ENCODE measurements around the gene ENDOV.

ENDOV gene

DNA sequence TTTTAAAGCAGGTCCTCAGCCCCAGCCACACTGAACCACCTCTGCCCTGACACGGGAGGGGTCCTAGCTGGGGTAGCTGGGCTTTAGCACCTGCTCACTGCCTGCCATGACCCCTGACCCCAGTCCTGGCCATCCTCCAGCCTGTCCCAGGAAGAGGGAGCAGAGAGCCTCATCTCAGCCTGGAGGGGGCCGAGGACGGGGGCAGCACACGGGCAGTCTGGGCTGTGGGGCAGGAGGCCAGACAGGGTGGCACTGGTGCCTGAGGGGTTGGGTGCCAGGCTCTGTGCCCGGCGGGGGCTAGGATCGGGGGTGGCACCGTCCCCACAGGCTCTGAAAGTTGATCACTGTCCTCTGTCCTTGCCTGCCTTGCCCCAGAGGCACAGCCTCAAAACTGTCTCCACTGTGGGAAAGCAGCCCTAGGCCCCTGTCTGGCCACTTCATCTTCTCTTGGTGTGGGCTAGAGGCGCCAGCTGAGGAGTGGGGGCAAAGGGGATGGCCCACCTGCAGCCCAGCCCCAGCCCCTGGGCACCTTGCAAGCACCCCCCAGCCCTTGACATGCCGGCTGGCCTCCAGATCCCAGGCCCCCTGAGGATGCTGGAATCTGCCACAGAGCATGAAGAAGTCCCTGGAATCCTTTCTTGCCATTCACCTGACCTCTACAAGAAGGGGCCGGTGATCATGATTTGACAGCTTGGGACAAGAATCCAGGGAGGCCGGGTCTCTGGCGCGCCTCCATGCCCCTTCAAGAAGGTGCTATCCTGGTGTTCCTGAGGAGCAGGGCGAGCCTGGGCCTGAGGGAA, 15.7 kb downstream of the ENDOV start:
- no peak for DNase-seq (ENCODE audit: low read depth in 1 of 2, low spot score in 1 of 2)

DNA sequence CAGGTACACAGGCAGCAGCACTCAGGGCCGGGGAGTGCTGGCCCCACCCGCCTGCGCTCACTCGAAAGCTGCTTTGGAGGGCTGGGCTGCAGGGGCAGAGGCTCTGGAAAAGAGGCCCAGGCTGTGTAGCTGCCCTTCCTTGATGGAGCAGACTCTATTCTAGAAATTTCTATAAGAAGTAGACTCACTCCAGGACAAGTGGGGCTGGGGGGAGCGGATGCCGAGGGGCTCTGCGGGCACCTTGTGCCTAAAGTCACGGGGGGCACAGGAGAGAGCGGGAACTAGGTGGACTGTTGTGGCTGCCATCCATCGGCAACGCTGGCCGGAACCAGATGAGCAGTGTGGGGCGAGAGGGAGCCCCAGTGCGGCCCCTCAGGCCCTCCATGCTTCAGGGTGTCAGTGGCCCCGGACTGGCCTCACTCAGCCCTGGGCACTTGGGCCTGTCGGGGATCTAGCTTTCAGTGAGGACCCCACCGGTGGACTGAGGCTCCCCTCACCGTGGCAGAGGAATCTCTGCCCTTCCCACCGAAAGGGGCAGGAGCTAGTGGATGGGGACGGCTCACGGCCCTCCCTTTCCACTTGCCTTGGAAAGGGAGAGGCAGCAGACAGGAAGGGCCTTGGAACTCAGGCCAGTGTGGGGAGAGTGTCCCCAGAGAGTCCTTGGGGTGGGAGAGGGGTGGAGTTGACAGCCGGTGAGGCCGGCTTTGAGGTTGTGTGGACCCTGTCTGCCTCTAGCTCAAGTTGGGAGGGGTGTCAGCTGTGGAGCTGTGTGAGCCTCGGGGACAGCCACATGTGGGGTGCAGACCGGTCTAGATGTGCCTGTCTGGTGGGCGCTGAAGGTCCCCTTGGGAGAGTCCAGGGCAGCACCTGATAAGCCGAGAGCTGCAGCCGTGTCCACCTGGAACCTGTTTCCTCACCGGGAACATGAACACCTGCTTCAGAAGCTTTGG, 16.6 kb downstream of the ENDOV start:
- no peak for DNase-seq (ENCODE audit: low read depth in 1 of 2, low spot score in 1 of 2)

DNA sequence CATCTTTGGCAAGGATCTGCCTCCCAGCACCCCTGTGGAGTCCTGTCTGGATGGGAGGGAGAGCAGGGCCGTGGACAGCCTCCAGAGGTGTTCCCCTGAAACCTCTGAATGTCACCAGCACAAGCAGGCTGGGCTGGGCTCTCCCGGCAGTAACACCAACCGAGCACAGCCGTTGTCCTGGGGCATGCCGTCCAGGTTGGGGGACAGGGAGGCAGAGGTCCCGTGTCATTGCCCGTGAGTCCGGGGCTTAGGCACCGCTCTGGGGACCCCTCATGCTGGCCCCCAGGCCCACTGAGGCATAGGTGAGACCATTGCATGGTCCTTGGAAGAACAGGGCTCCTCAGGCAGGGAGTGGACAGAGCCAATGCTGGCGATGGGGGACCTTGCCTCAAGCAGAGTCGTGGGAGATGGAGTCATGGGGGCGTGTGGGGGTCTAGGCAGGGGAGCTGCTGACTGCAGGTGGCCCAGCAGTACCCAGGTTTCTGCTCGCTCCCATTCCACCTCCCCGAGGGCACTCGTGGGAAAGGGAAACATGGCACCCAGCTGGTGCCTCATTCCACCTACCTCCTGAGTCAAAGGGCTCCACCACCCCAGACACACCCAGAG, 17.5 kb downstream of the ENDOV start:
- DNase-seq (ENCODE audit: low read depth in 1 of 2, low spot score in 1 of 2) = no peak

DNA sequence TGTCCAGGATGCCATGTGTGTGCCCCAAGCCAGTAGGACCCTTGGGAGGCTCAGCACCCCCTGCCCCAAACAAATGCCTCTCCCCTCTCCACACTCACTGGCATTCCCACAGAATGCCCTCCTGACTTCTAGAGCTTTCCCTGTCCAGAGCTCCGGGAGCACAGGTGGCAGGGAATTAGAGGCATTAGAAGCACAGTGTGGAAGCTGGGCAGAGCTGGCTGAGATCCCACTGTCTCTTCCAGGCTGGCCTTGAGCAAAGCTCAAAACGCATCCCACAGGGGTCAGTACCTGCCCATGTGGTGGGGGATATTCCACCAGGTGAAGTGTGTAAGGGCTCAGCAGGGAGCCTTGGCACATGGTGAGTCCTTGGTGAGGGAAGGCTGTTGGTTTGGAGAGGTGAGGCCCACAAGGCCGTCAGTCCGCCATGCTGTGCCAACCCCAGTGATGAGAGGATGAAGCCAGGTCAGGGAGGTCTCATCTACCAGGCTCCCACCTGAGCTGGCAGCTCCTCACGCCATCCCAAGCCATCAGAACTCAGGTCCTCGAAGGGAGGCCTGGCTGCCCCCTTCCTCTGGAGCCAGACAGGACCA, 18.1 kb downstream of the ENDOV start:
- no peak for DNase-seq (ENCODE audit: low read depth in 1 of 2, low spot score in 1 of 2)

DNA sequence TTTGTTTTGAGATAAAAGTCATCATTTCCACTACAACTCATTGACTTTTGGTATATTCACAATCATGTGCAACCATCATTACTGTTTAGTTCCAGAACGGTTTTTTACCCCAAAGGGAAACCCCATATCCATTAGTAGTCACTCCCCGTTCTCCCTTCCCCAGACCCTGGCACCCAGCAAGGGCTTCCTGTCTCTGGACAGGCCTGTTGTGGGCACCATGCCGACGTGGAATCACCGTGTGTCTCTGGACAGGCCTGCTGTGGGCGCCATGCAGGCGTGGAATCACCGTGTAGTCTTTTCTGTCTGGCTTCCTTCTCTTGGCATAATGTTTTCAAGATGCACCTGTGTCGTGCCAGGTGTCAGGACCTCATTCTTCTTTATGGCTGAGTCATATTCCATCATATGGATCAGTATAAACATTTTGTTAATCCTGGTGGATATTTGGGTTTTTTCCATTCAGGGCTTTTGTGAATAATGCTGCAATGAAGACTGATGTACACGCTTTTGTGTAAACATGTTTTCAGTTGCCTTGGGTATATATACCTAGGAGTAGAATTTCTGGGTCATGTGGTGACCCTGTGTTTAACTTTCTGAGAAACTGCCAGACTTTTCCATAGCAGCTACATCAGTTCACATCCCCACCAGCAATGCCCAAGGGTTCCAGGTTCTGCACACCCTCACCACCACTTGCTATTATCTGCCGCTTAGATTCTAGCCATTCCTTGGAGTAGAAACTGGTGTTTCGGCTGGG, 19.1 kb downstream of the ENDOV start:
- DNase-seq (ENCODE audit: low read depth in 1 of 2, low spot score in 1 of 2) = no peak

DNA sequence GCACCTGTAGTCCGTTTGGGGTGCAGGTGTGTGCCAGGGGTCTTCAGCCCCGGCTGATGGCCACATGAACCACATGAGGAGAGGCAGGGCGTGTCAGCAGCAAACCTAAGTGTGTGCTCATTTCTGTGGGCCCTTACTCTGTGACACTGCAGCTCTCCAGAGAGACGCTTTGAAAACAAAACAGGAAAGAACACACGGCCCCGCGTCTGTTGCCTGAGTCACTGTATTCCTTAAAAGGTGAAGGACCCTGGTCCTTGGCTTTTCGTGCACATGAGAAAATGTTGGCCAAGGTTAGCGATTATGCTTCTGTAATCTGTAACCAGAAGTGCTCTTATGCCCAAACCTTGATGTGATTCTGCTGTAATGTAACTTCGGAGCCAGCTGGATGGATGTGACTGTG, 22.6 kb downstream of the ENDOV start:
- DNase-seq (ENCODE audit: low read depth in 1 of 2, low spot score in 1 of 2) = no peak

DNA sequence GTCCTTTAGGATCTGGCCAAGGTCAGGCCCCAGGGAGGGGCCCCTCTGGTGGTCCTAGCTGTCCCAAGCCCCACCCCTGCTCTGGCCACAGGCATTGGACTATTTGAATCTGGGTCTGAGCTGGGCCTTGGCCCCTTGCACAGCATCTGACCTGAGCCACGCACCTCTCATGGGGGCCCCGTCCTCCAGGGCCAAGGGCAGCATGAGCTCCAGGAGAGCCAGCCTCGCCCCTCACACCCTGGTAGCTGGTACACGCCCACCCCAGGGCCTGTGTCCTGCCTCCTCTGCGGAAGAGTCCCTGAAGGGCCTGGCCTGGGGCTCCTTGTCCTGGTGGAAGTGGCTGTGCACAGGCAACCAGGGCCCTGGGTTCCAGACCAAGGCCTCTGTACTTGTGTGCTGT, 23.8 kb downstream of the ENDOV start:
- no peak for DNase-seq (ENCODE audit: low read depth in 1 of 2, low spot score in 1 of 2)

DNA sequence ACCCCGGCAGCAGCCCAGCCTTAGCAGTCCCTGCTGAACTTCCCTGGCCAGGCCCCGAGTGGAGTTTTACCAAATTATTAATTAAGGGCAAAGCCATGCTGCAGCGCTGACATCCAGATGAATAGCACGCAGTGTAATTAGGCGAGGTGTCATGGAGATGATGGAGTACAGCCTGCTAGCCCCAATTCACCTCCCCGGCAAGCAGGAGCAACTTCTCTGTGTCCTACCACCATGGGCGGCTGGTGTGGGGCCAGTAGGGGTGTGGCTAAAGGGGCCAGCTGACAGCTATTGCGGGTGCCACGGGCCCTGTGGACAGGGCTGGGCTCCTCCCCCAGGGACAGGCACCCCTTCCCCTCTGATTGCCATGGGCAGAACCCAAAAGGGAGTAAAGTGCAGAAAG, 24.5 kb downstream of the ENDOV start:
- no peak for DNase-seq (ENCODE audit: low read depth in 1 of 2, low spot score in 1 of 2)

DNA sequence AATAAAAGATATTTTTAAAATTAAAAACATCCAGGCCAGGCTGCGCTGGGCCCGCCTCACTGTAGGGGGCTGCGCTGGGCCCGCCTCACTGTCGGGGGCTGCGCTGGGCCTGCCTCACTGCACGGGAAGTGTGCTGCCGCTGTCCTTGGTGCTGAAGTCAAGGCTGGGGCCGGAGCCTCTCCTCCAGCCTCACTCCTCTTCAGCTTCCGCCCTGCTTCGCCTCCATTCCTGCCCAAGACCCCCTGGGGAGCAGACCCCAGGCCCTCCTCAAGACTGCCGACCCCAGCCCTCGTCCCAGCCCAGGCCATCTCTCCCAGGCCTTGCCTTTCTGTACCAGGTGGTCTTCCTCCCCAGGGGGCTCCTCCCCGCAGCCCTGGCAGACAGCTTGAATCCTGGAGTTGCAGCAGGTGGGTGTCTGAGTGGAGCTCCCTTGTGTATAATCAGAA, 26.2 kb downstream of the ENDOV start:
- DNase-seq (ENCODE audit: low read depth in 1 of 2, low spot score in 1 of 2) = peak; percentile 16 to 22

DNA sequence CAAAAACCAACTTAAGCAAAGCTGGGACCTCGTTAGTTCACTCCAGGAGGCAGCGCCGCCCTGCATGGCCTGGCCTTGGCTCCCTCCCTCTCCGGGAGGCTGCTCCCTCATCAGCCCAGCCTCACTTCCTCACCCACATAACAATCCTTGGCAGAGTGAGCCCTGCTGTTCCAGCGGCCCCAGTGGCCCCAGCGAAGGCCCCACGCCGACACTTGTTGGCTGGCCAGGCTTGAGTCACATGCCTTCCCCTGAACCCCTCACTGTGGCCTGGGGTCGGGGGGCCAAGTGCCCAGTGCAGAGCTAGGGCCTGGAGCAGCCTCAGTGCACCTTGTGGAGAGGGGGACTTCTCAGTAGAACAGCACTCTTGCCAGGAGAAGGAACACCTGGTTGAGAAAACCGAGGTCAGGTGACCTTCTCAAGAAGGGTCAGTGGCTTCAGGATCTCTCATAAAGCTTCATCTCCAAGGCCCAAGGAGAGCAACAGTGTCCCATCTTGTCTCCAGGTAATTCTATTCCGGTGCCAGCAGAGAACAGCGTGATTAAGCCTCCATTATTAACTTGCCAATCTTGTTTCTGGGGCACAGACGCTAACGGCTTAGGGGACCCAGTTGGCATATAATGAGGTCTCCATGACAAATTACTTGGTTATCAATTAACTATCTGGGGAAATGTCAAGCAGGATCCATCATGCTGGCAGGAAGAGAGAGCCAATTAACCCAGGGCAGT, 26.8 kb downstream of the ENDOV start:
- DNase-seq (ENCODE audit: low read depth in 1 of 2, low spot score in 1 of 2) = no peak

DNA sequence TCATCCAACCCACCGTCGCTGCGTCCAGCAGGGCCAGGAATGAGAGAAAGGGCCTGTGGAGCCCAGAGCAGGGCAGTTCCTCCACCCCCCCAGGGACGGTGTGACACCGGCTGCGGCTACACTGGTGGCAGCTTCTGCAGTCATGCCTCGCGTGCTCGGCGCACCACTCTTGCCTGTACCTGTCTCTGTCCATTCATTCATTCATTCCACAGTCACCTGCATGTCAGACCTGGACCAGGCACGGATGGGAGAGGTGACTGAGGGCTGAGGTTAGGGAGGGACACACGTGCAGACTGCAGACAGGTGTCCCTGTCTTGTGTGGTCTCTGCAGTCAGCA, 27.3 kb downstream of the ENDOV start:
- DNase-seq (ENCODE audit: low read depth in 1 of 2, low spot score in 1 of 2) = no peak

DNA sequence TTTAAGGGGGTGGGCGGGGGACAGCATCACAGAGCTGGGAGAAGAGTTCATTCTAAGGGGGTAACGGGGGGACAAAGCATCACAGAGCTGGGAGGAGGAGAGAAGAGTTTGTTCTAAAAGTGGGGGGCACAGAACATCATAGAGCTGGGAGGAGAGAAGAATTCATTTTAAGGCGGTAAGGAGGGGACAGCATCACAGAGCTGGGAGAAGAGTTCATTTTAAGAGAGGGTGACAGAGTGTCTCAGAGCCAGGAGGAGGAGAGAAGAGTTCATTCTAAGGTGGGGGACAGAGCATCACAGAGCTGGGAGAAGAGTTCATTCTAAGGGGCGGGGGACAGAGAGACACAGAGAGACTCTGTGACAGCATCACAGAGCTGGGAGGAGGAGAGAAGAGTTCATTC, 27.8 kb downstream of the ENDOV start:
- no peak for DNase-seq (ENCODE audit: low read depth in 1 of 2, low spot score in 1 of 2)

DNA sequence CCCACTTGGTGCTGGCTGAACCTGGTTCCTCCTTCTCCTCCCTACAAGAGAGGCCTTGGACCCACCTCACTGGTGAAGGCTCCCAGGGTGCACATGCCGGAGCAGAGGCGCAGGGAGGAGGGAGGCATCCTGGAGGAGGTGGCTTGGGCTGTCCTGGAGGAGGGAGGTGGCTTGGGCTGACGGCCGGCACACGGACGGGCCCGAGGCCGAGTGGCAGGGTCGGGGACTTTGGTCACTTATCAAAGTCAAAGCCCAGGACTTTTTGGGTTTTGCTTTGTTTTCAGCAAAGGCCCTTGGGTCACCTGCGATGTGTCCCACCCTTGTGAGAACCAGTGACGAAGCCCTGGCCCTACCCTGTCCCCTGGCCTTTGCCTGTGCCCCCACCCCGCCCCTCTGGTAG, 28.5 kb downstream of the ENDOV start:
- DNase-seq (ENCODE audit: low read depth in 1 of 2, low spot score in 1 of 2) = no peak

DNA sequence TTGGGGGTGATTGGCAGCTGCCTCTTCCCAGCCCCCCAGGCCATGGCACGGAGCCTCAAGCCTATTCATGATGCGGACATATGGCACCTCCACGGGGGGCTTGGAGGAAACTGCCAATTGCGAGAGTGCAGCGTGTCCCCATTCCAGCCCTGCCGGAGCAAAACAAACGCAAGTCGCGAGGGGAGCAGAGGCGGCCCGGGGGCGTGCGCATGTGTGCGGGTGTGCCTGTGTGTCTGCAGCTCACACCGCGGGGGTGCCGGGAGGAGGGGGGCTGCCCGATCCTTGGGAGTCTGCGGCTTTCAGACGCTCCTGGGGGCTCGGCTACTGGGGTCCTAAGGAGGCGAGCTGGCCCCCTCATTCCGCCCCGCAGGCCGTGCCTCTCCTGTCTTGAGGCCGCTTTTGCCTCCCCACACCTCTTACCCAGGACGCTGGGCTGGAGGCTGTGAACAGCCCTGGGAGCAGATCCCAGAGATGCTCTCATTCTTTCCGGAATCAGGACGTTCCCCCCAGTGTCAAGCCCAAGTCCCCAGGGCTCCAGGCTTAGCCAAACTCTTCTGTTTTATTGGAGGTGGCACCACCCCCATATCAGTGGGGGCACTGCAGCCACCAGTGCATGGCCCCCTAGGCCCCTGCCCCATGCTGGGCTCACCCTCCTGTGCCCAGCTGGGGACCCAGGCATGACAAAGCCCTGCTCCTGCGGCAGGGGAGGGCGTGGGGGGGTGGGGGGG, 29.1 kb downstream of the ENDOV start:
- DNase-seq (ENCODE audit: low read depth in 1 of 2, low spot score in 1 of 2) = no peak

DNA sequence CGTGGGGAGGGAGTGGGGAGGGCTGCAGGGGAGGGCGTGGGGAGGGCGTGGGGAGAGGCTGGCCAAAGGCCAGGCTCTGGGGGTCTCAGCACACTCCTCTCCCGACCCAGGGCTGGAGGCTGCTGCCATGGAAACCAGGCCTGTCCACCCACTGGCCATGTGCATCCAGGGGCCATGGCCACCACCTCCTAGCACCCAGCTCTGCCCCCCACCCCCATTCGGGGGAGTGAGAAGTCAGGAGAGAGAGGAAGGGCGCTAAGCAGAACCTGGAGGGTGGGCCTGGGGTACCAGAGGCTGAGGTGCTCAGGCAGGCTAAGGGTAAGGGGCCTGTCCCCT, 29.6 kb downstream of the ENDOV start:
- DNase-seq (ENCODE audit: low read depth in 1 of 2, low spot score in 1 of 2) = no peak

DNA sequence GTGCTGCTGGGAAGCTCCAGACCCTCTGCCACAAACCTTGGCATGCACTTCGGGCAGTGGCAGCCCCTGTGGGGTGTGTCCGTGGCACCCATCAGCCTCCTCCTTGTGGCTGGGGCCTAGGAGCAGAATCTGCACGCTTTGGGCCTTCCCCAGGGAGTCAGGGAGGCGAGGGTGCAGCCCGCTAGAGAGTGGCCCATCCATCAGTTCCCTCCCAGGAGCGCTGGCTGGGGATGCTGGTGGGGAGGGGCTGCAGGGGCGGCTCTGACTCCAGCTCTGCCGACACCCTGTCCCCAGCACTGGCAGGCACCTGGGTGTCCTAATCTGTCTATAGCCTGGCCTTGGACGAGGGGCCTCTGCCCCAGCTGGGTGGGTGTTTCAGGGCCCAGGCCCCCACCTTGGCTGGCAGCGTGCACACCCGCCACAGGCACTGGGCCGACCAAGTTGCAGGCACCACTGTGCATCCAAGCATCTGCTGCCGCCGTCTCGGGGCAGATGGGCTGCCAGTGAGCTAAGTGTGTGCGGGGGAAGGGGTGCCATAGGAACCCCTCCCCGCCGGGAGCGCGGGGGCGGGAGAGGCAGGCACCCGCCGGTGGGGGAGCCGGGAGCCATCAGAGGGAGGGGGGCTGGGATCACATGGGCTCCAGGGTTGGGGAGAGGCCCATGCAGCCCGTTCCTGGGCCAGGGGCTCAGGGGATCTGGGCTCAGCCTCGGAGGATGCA, 30.2 kb downstream of the ENDOV start:
- DNase-seq (ENCODE audit: low read depth in 1 of 2, low spot score in 1 of 2) = no peak

DNA sequence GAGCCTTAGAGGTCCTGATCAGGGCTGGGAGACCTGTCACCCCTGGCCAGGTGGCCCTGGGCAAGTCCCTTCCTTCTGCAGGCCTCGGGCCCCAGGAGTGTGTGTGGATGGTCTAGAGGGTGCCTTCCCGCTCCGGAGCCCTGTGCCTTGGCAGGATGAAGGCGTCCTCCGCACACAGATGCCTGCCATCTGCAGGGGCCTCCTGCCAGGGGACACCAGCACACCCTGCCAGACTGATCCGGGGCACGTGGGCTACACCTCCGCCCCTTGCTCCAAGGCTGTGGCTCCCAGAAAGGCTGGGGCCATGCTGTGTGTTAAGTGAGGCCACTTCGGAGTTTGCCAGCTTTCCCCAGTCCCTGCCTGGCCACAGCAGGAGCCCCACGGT, 30.8 kb downstream of the ENDOV start:
- DNase-seq (ENCODE audit: low read depth in 1 of 2, low spot score in 1 of 2) = no peak

DNA sequence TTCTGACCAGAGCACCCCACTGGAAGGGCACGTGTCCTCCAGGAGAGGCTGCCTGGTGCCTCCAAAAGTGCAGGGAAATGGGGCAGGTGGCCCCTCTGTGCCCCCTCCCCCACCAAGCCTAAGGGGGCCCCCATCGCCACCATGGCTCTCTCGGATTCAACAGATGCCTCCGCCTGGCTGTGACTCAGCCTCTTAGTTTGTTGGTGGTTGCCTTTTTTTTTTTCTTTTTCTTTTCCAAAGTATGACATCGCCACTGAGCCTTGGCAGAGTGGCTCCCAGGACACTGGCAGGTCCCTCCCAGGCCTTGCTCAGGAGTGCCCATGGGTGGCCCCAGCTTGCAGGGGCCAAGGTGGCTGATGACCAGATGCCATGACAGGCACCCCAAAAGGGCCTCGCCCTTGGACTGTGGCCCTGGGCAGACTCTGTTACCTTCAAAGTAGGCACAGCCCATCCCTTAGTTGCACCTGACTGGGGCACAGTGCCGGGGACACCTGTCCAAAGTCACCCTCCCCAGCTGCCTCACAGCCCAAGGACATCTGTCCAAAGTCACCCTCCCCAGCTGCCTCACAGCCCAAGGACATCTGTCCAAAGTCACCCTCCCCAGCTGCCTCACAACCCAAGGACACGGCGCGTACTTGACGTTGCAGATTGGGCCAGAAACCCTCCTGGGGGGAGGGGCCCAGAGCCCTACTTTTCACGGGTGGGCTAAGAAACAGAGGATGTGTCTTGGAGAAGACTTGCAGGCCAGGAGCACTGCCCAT, 31.9 kb downstream of the ENDOV start:
- no peak for DNase-seq (ENCODE audit: low read depth in 1 of 2, low spot score in 1 of 2)

All from activated T-helper 1 cell treated with anti-CD3 and anti-CD28 coated beads, Interleukin-2, amount 50 U/mL, for 16 hours (primary cell).